Stimulated activated CD8-positive, alpha-beta memory T cell treated with anti-CD3 and anti-CD28 coated beads, Interleukin-15, amount 100 ng/mL, for 1 hour (primary cell): ENCODE results near the gene DENND2D.

Source experiments
- DNase-seq: peaks from one replicate; pipeline ENCODE4 v3.0.0-alpha.2; 2020; ENCODE audit warnings: low read depth

Gene DENND2D

GRCh38 chr1:111175349-111175748, 25.1 kb downstream of the DENND2D start:
- DNase-seq = no peak

- no peak for DNase-seq
These were observed 26.4 kb downstream of the DENND2D start for GRCh38 chr1:111174070-111174469.

- no peak for DNase-seq
These were observed 28.0 kb downstream of the DENND2D start for GRCh38 chr1:111172463-111172862.

GRCh38 chr1:111164151-111164550, 36.3 kb downstream of the DENND2D start:
- no peak for DNase-seq

GRCh38 chr1:111163363-111163762, 37.1 kb downstream of the DENND2D start:
- DNase-seq = no peak

GRCh38 chr1:111162488-111162880, 38.0 kb downstream of the DENND2D start:
- no peak for DNase-seq

- DNase-seq = no peak
These were observed 38.5 kb downstream of the DENND2D start for GRCh38 chr1:111161843-111162487.

GRCh38 chr1:111157431-111157830, 43.0 kb downstream of the DENND2D start:
- no peak for DNase-seq

GRCh38 chr1:111154021-111154999, 46.1 kb downstream of the DENND2D start:
- no peak for DNase-seq

GRCh38 chr1:111151838-111152237, 48.6 kb downstream of the DENND2D start:
- no peak for DNase-seq

- DNase-seq = no peak
These were observed 52.0 kb downstream of the DENND2D start for GRCh38 chr1:111148376-111148881.

- no peak for DNase-seq
These were observed 52.5 kb downstream of the DENND2D start for GRCh38 chr1:111147948-111148347.

- no peak for DNase-seq
These were observed 54.3 kb downstream of the DENND2D start for GRCh38 chr1:111145963-111146768.

GRCh38 chr1:111145542-111145941, 54.9 kb downstream of the DENND2D start:
- no peak for DNase-seq

- DNase-seq = no peak
These were observed 58.0 kb downstream of the DENND2D start for GRCh38 chr1:111142356-111142975.

GRCh38 chr1:111141245-111142220, 58.9 kb downstream of the DENND2D start:
- DNase-seq = no peak

- no peak for DNase-seq
These were observed 59.8 kb downstream of the DENND2D start for GRCh38 chr1:111140680-111140967.

GRCh38 chr1:111139956-111140679, 60.3 kb downstream of the DENND2D start, which contains the start of the genes CEPT1 and DRAM2:
CEPT1 (plus strand) TSS chr1:111140223; CDS start chr1:111147715, 7,492 bp downstream.
DRAM2 (minus strand) TSS chr1:111140093; CDS start chr1:111131554, 8,539 bp downstream.
- peak; percentile 90 for DNase-seq

GRCh38 chr1:111139324-111139955, 61.0 kb downstream of the DENND2D start:
- no peak for DNase-seq
